ENCODE results near the gene COL15A1.

The COL15A1 gene

DNA sequence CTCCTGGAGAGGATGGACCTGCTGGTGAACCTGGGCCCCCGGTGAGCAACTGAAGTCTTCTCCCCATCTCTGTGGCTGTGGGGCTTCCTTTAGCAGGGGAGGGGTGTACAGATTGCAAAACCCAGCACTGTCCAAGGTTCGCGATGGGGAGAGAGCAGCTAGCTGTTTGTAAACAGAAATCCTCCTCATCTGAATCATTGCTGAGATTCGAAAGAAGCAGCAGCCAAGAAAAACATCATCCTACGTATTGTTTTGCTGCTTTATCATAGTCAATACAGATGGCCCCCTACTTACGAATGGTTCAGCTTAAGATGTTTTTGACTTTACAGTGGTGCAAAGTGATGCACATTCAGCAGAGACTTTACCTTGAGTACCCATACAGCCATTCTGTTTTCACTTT lies 81.3 kb downstream of the COL15A1 start:
- H3K4me3 ChIP-seq (ENCODE audit: low read depth, low read length), result no peak overlapping the region
- TF ChIP-seq MYC (IDR thresholded peaks at IDR 0.05; ENCODE audit: low read depth, low read length), result no peak
- TF ChIP-seq, protein P1, sequence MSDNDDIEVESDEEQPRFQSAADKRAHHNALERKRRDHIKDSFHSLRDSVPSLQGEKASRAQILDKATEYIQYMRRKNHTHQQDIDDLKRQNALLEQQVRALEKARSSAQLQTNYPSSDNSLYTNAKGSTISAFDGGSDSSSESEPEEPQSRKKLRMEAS (IDR thresholded peaks at IDR 0.05; ENCODE audit: low read depth, low read length), result no peak
- TF ChIP-seq POLR2A (IDR thresholded peaks at IDR 0.05; ENCODE audit: extremely low read depth, insufficient read length), result no peak
- TF ChIP-seq, protein P2, sequence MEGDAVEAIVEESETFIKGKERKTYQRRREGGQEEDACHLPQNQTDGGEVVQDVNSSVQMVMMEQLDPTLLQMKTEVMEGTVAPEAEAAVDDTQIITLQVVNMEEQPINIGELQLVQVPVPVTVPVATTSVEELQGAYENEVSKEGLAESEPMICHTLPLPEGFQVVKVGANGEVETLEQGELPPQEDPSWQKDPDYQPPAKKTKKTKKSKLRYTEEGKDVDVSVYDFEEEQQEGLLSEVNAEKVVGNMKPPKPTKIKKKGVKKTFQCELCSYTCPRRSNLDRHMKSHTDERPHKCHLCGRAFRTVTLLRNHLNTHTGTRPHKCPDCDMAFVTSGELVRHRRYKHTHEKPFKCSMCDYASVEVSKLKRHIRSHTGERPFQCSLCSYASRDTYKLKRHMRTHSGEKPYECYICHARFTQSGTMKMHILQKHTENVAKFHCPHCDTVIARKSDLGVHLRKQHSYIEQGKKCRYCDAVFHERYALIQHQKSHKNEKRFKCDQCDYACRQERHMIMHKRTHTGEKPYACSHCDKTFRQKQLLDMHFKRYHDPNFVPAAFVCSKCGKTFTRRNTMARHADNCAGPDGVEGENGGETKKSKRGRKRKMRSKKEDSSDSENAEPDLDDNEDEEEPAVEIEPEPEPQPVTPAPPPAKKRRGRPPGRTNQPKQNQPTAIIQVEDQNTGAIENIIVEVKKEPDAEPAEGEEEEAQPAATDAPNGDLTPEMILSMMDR (IDR thresholded peaks at IDR 0.05; ENCODE audit: low read depth, low read length), result no peak
- DNase-seq (ENCODE audit: low read depth), result no peak

- H3K4me3 ChIP-seq (ENCODE audit: low read depth, low read length), result no peak overlapping the region
- no peak for DNase-seq (ENCODE audit: low read depth)
- TF ChIP-seq POLR2A (IDR thresholded peaks at IDR 0.05; ENCODE audit: extremely low read depth, insufficient read length) (no peak), MYC (IDR thresholded peaks at IDR 0.05; ENCODE audit: low read depth, low read length) (no peak)
- TF ChIP-seq, protein P2 (IDR thresholded peaks at IDR 0.05; ENCODE audit: low read depth, low read length), result no peak
- TF ChIP-seq, protein P1 (IDR thresholded peaks at IDR 0.05; ENCODE audit: low read depth, low read length), result no peak
These were observed 82.0 kb downstream of the COL15A1 start for GRCh38 chr9:99025616-99026270.

DNA sequence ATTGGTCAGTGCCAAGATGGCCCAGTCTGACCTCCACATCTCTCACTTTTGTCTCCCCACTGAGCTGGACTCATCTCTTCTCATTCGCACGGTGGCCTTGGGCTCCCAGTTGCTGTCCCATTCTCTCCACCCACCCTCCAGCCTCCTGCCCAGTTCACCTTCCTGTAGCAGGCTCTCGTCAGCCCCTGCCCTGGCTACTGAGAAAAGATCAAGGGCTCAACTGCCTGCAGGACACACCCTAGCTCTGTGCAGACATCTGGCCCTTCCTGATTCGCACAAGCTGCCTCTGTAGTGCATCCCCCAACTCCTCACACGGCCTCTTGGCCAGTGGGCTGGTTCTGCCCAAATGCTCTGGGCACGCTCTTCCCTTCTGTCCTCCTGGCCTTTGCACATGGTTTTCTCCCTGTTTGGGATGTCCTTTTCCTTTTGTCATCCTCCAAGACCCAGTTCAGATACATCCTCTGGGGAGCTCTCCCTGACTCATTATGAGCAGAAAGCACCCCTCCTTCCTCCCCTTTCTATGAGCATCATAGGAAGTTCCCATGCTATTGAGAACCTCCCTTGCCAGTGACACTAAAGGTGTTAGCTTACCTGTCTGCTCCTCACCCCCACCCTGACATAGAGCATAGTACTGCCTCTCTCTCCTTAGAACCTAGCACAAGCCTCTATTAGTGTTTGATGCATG lies 82.7 kb downstream of the COL15A1 start:
- TF ChIP-seq MYC (IDR thresholded peaks at IDR 0.05; ENCODE audit: low read depth, low read length) (no peak), POLR2A (IDR thresholded peaks at IDR 0.05; ENCODE audit: extremely low read depth, insufficient read length) (no peak)
- TF ChIP-seq, protein P1 (IDR thresholded peaks at IDR 0.05; ENCODE audit: low read depth, low read length), result no peak
- TF ChIP-seq, protein P2 (IDR thresholded peaks at IDR 0.05; ENCODE audit: low read depth, low read length), result no peak
- DNase-seq (ENCODE audit: low read depth), result no peak
- no peak overlapping the region for H3K4me3 ChIP-seq (ENCODE audit: low read depth, low read length)

GRCh38 chr9:99026956-99027298 lies 83.2 kb downstream of the COL15A1 start:
- TF ChIP-seq MYC (IDR thresholded peaks at IDR 0.05; ENCODE audit: low read depth, low read length), result no peak
- TF ChIP-seq, protein P1 (IDR thresholded peaks at IDR 0.05; ENCODE audit: low read depth, low read length), result no peak
- TF ChIP-seq POLR2A (IDR thresholded peaks at IDR 0.05; ENCODE audit: extremely low read depth, insufficient read length), result no peak
- H3K4me3 ChIP-seq (ENCODE audit: low read depth, low read length), result no peak overlapping the region
- DNase-seq (ENCODE audit: low read depth), result no peak

DNA sequence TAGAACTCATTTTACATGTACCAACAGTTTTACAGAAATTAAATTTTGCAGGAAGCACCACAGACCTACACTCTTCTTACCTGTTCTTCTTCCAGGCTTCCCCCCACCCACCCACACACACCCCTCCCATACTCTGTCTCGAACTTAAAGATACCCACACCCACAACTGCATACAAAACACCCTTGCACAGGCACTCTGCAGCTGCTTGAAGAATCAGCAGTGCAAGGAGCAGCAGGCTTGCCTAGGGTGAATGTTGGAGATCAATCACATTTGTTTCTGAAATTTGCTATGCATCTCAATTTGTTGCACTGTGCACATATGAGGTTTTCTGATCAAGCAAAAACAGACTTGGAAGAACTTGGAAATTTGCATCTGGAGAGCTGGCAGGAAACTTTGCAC lies 83.7 kb downstream of the COL15A1 start:
- DNase-seq (ENCODE audit: low read depth), result no peak
- TF ChIP-seq, protein P1 (IDR thresholded peaks at IDR 0.05; ENCODE audit: low read depth, low read length), result no peak
- no peak for TF ChIP-seq POLR2A (IDR thresholded peaks at IDR 0.05; ENCODE audit: extremely low read depth, insufficient read length)
- TF ChIP-seq MYC (IDR thresholded peaks at IDR 0.05; ENCODE audit: low read depth, low read length), result no peak
- TF ChIP-seq, protein P2 (IDR thresholded peaks at IDR 0.05; ENCODE audit: low read depth, low read length), result no peak
- H3K4me3 ChIP-seq (ENCODE audit: low read depth, low read length), result no peak overlapping the region

DNA sequence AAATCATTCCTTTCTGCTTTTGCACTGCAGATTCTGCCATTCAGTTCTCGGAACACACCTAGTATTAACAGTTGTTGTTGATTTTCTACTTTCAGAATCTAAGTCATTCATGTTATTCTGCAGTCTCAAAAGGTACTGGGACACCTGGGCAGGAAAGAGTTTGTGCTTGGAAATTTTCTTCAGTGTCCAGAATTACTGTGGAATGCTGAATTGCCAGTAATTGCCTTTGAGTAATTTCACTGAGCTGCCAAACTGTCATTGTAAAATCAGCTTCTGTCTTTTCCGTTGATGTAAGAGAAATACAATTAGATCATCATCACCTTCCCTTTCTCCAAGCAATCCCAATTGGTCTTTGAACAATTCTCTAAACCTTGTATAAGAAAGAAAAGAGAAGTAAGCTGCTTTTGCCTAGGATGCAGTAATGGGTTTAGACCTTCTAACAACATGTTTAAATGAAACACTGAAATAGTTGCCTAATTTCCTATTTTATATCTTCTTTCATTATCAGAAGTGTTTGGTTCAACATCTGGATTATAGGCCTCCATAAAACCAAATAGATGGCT lies 85.5 kb downstream of the COL15A1 start:
- no peak overlapping the region for H3K4me3 ChIP-seq (ENCODE audit: low read depth, low read length)
- TF ChIP-seq POLR2A (IDR thresholded peaks at IDR 0.05; ENCODE audit: extremely low read depth, insufficient read length) (no peak), MYC (IDR thresholded peaks at IDR 0.05; ENCODE audit: low read depth, low read length) (no peak)
- TF ChIP-seq, protein P1 (IDR thresholded peaks at IDR 0.05; ENCODE audit: low read depth, low read length), result no peak
- TF ChIP-seq, protein P2 (IDR thresholded peaks at IDR 0.05; ENCODE audit: low read depth, low read length), result no peak
- no peak for DNase-seq (ENCODE audit: low read depth)
